ENCODE results near the gene IL18R1.

DNA sequence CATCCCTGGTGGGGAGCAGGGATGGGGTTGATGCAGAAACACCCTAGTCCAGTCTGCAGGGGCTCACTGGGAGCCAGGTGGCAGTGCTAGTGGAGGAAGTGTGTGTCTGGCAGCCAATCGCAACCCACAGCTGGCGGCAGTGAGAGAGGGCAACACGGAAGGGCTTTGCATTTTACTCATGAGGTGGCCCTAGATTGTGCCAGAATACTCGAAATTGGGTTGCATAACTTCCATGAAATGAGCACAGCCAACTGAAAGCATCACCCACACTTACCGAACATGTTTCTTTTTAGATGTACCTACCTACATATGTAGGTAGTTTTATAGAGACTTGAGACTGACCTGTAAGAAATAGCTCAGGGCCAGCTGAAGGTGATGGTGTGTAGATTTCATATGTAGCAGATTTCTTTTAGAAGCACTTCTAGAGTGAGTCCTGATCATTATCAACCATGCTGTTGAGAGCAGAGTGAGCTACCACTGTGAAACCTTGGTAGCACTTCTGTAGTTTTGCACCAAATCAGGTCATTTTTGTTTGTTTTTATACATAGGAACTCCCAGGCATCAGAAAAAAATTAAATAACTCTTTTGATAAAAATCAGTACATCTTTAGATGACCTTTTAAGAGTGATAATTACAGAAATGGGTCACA is 13.0 kb downstream of the IL18R1 start:
- TF ChIP-seq, protein P1, sequence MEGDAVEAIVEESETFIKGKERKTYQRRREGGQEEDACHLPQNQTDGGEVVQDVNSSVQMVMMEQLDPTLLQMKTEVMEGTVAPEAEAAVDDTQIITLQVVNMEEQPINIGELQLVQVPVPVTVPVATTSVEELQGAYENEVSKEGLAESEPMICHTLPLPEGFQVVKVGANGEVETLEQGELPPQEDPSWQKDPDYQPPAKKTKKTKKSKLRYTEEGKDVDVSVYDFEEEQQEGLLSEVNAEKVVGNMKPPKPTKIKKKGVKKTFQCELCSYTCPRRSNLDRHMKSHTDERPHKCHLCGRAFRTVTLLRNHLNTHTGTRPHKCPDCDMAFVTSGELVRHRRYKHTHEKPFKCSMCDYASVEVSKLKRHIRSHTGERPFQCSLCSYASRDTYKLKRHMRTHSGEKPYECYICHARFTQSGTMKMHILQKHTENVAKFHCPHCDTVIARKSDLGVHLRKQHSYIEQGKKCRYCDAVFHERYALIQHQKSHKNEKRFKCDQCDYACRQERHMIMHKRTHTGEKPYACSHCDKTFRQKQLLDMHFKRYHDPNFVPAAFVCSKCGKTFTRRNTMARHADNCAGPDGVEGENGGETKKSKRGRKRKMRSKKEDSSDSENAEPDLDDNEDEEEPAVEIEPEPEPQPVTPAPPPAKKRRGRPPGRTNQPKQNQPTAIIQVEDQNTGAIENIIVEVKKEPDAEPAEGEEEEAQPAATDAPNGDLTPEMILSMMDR (IDR thresholded peaks at IDR 0.05): no peak
- TF ChIP-seq POLR2AphosphoS5 (IDR thresholded peaks at IDR 0.05): no peak
